ENCODE results near the gene ERC2. TPM values are rescaled to one million over a fixed set of nuclear protein-coding genes. Genes with fewer than 3 reads are reported as not detected.

Gene ERC2
- total RNA-seq, 2 donors from 2014 or later: 1.2 TPM; not detected in 1

- ATAC-seq (ENCODE audit: insufficient number of reproducible peaks, low FRiP score, low read depth) (no peak), DNase-seq (ENCODE audit: low spot score) (no peak)
- Histone ChIP-seq H3K36me3 (no peaks in the 10 kb centered on the region), H3K27ac (no peak overlapping the region), H3K4me1 (ENCODE audit: control insufficient read depth in 1 of 2, low read depth in 2 of 2) (no peaks in the 10 kb centered on the region), H3K4me3 (no peak overlapping the region), H3K9me3 (no peaks in the 10 kb centered on the region), H3K27me3 (replicated peaks; ENCODE audit: insufficient read depth) (no peaks in the 10 kb centered on the region)
- TF ChIP-seq, protein P1, sequence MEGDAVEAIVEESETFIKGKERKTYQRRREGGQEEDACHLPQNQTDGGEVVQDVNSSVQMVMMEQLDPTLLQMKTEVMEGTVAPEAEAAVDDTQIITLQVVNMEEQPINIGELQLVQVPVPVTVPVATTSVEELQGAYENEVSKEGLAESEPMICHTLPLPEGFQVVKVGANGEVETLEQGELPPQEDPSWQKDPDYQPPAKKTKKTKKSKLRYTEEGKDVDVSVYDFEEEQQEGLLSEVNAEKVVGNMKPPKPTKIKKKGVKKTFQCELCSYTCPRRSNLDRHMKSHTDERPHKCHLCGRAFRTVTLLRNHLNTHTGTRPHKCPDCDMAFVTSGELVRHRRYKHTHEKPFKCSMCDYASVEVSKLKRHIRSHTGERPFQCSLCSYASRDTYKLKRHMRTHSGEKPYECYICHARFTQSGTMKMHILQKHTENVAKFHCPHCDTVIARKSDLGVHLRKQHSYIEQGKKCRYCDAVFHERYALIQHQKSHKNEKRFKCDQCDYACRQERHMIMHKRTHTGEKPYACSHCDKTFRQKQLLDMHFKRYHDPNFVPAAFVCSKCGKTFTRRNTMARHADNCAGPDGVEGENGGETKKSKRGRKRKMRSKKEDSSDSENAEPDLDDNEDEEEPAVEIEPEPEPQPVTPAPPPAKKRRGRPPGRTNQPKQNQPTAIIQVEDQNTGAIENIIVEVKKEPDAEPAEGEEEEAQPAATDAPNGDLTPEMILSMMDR (IDR thresholded peaks at IDR 0.05): no peak
These were observed 671.2 kb downstream of the ERC2 start for GRCh38 chr3:55797084-55797483.

GRCh38 chr3:55796533-55796932, 671.7 kb downstream of the ERC2 start:
- TF ChIP-seq, protein P1 (IDR thresholded peaks at IDR 0.05): no peak
- no peak for ATAC-seq (ENCODE audit: insufficient number of reproducible peaks, low FRiP score, low read depth)

DNA sequence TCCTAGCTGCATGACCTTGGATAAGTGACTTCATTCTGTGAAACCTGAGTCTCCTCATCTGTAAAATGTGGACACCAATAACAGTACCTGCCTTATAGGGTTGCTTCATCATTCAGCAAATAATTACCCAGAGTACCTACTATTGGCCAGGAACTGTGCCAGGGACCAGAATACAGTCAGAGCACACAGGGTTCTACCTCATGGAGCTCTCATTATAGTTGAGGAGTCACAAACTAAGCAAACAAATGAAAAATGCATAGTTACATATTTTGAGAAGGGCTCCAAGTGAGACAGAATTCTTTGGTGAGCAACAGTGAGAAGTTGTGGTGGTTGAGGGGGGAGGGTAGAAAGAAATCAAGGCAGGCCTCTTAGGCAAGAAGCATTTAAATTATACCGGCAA, 672.5 kb downstream of the ERC2 start:
- no peak overlapping the region for H3K4me3 ChIP-seq
- ATAC-seq (ENCODE audit: insufficient number of reproducible peaks, low FRiP score, low read depth) (no peak), DNase-seq (ENCODE audit: low spot score) (no peak)
- no peaks in the 10 kb centered on the region for H3K36me3 ChIP-seq
- H3K9me3 ChIP-seq: no peaks in the 10 kb centered on the region
- no peaks in the 10 kb centered on the region for H3K4me1 ChIP-seq (ENCODE audit: control insufficient read depth in 1 of 2, low read depth in 2 of 2)
- no peak overlapping the region for H3K27ac ChIP-seq
- no peaks in the 10 kb centered on the region for H3K27me3 ChIP-seq (replicated peaks; ENCODE audit: insufficient read depth)
- TF ChIP-seq, protein P1 (IDR thresholded peaks at IDR 0.05): no peak

More at GRCh38 chr3:55796533-55796932, 671.7 kb downstream of the ERC2 start:
- Histone ChIP-seq H3K4me1 (ENCODE audit: control insufficient read depth in 1 of 2, low read depth in 2 of 2) (no peaks in the 10 kb centered on the region), H3K27me3 (replicated peaks; ENCODE audit: insufficient read depth) (no peaks in the 10 kb centered on the region), H3K27ac (no peak overlapping the region), H3K4me3 (no peak overlapping the region), H3K9me3 (no peaks in the 10 kb centered on the region), H3K36me3 (no peaks in the 10 kb centered on the region)
- DNase-seq (ENCODE audit: low spot score): no peak

- ATAC-seq (ENCODE audit: insufficient number of reproducible peaks, low FRiP score, low read depth): no peak
- no peaks in the 10 kb centered on the region for H3K4me1 ChIP-seq (ENCODE audit: control insufficient read depth in 1 of 2, low read depth in 2 of 2)
These were observed 673.0 kb downstream of the ERC2 start for GRCh38 chr3:55795296-55795695.

GRCh38 chr3:55792742-55793141, 675.5 kb downstream of the ERC2 start:
- ATAC-seq (ENCODE audit: insufficient number of reproducible peaks, low FRiP score, low read depth) (no peak), DNase-seq (ENCODE audit: low spot score) (no peak)
- Histone ChIP-seq H3K4me3 (no peak overlapping the region), H3K9me3 (no peaks in the 10 kb centered on the region), H3K27me3 (replicated peaks; ENCODE audit: insufficient read depth) (no peaks in the 10 kb centered on the region), H3K4me1 (ENCODE audit: control insufficient read depth in 1 of 2, low read depth in 2 of 2) (no peaks in the 10 kb centered on the region), H3K27ac (no peak overlapping the region), H3K36me3 (no peaks in the 10 kb centered on the region)
- TF ChIP-seq, protein P1 (IDR thresholded peaks at IDR 0.05): no peak

More at GRCh38 chr3:55795296-55795695, 673.0 kb downstream of the ERC2 start:
- H3K27ac ChIP-seq: no peak overlapping the region
- H3K4me3 ChIP-seq: no peak overlapping the region
- TF ChIP-seq, protein P1 (IDR thresholded peaks at IDR 0.05): no peak
- DNase-seq (ENCODE audit: low spot score): no peak
- H3K27me3 ChIP-seq (replicated peaks; ENCODE audit: insufficient read depth): no peaks in the 10 kb centered on the region
- no peaks in the 10 kb centered on the region for H3K36me3 ChIP-seq
- no peaks in the 10 kb centered on the region for H3K9me3 ChIP-seq
